Trophoblast cell (in vitro differentiated cells and primary cell): ENCODE measurements around the gene BMPR2.

Source experiments
- DNase-seq, 2 donors: peaks; one replicate each; pipeline ENCODE4 v3.0.0-alpha.2; 2016
- H2AFZ ChIP-seq: 2 replicates; pipeline ENCODE4 v1.6.1; 2013; ENCODE audit warnings: low read length, moderate library complexity, mild to moderate bottlenecking; ENCODE audit not compliant: insufficient read depth, poor library complexity
- H2AK5ac ChIP-seq: 2 replicates; pipeline ENCODE4 v1.6.1; 2013; ENCODE audit warnings: mild to moderate bottlenecking, low read length
- H2BK120ac ChIP-seq: 2 replicates; pipeline ENCODE4 v1.6.1; 2013; ENCODE audit warnings: low read length, mild to moderate bottlenecking, moderate library complexity; ENCODE audit not compliant: insufficient read depth, poor library complexity
- H2BK12ac ChIP-seq: 2 replicates; pipeline ENCODE4 v1.6.1; 2013; ENCODE audit warnings: mild to moderate bottlenecking, low read length, moderate library complexity
- H2BK5ac ChIP-seq: 2 replicates; pipeline ENCODE4 v1.6.1; 2013; ENCODE audit warnings: low read length, low read depth, moderate library complexity, mild to moderate bottlenecking; ENCODE audit not compliant: poor library complexity
- H3K14ac ChIP-seq: 2 replicates; pipeline ENCODE4 v1.6.1; 2013; ENCODE audit warnings: mild to moderate bottlenecking, low read length
- H3K18ac ChIP-seq: 2 replicates; pipeline ENCODE4 v1.6.1; 2013; ENCODE audit warnings: mild to moderate bottlenecking, low read length
- H3K23ac ChIP-seq: 2 replicates; pipeline ENCODE4 v1.6.1; 2013; ENCODE audit warnings: low read length
- H3K27ac ChIP-seq: 2 replicates; pipeline ENCODE4 v1.5.1; 2013; ENCODE audit warnings: low read depth, mild to moderate bottlenecking, inconsistent platforms, low read length, moderate library complexity
- H3K27me3 ChIP-seq: 2 replicates; pipeline ENCODE4 v1.6.1; 2013; ENCODE audit warnings: inconsistent platforms, mild to moderate bottlenecking, low read length, moderate library complexity; ENCODE audit not compliant: insufficient read depth
- H3K36me3 ChIP-seq, 2 experiments: 1 replicate in 1 of 2; 2 replicates in 1 of 2; pipeline ENCODE4 v1.6.1; 2013; ENCODE audit warnings: low read length in 2 of 2, mild to moderate bottlenecking in 2 of 2, moderate library complexity in 1 of 2; ENCODE audit not compliant: insufficient read depth in 2 of 2, control insufficient read depth in 1 of 2
- H3K4ac ChIP-seq: 2 replicates; pipeline ENCODE4 v1.6.1; 2013; ENCODE audit warnings: low read depth, mild to moderate bottlenecking, low read length, moderate library complexity
- H3K4me1 ChIP-seq, 2 experiments: 1 replicate in 1 of 2; 2 replicates in 1 of 2; pipeline ENCODE4 v1.6.1; 2013; ENCODE audit warnings: low read length in 2 of 2, mild to moderate bottlenecking in 2 of 2, moderate library complexity in 1 of 2; ENCODE audit not compliant: insufficient read depth in 2 of 2, control insufficient read depth in 1 of 2
- H3K4me2 ChIP-seq: 2 replicates; pipeline ENCODE4 v1.6.1; 2013; ENCODE audit warnings: inconsistent platforms, mild to moderate bottlenecking, low read length, moderate library complexity
- H3K4me3 ChIP-seq: 2 replicates; pipeline ENCODE4 v1.5.1; 2013; ENCODE audit warnings: mild to moderate bottlenecking, low read depth, low read length, inconsistent platforms
- H3K79me1 ChIP-seq: one replicate; pipeline ENCODE4 v1.6.1; 2013; ENCODE audit warnings: low read length
- H3K79me2 ChIP-seq: 2 replicates; pipeline ENCODE4 v1.6.1; 2013; ENCODE audit warnings: low read length, mild to moderate bottlenecking; ENCODE audit not compliant: control insufficient read depth, insufficient read depth, poor library complexity
- H3K9ac ChIP-seq: 2 replicates; pipeline ENCODE4 v1.6.1; 2013; ENCODE audit warnings: mild to moderate bottlenecking, low read length
- H3K9me3 ChIP-seq: 2 replicates; pipeline ENCODE4 v1.6.1; 2013; ENCODE audit warnings: low read depth, mild to moderate bottlenecking, control low read depth, inconsistent platforms, low read length; ENCODE audit not compliant: insufficient read depth
- H4K12ac ChIP-seq: 2 replicates; pipeline ENCODE4 v1.6.1; 2013; ENCODE audit warnings: low read depth, mild to moderate bottlenecking, low read length, moderate library complexity
- H4K8ac ChIP-seq: 2 replicates; pipeline ENCODE4 v1.6.1; 2013; ENCODE audit warnings: low read depth, mild to moderate bottlenecking, low read length, moderate library complexity
- H4K91ac ChIP-seq: one replicate; pipeline ENCODE4 v1.6.1; 2013; ENCODE audit warnings: low read depth, mild to moderate bottlenecking, low read length, moderate library complexity
- WGBS: extraction: QIAGEN DNeasy Blood & Tissue Kit; methylation state at CpG from one replicate; pipeline ENCODE4 v1.1.7; 2013; ENCODE audit warnings: missing lambda C conversion rate; ENCODE audit not compliant: insufficient read length, insufficient coverage; ENCODE audit errors: extremely low coverage; 5-methylcytosine and 5-hydroxymethylcytosine counted together

BMPR2 gene

GRCh38 chr2:202479610-202480009, 103.5 kb downstream of the BMPR2 start:
- no peak for DNase-seq
- Histone ChIP-seq H2BK5ac (no peak overlapping the region), H3K79me2 (no peaks in the 10 kb centered on the region), H3K27me3 (no peaks in the 10 kb centered on the region), H3K27ac (no peak overlapping the region), H3K23ac (no peak overlapping the region), H3K4ac (no peak overlapping the region), H2AK5ac (no peak overlapping the region), H4K12ac (no peak overlapping the region), H3K4me3 (no peak overlapping the region), H4K91ac (no peak overlapping the region), H3K4me1 (no peaks in the 10 kb centered on the region), H3K9ac (no peak overlapping the region), H4K8ac (no peak overlapping the region), H3K4me2 (no peak overlapping the region), H3K9me3 (no peaks in the 10 kb centered on the region), H3K36me3 (peaks cover 6 to 9% of the 10 kb centered on the region in 2 experiments), H2AFZ (no peak overlapping the region), H3K18ac (no peak overlapping the region), H2BK120ac (no peak overlapping the region), H3K14ac (no peak overlapping the region), H2BK12ac (no peak overlapping the region), H3K79me1 (no peaks in the 10 kb centered on the region)
- no CpG with 5 or more reads among the region's 1 CpG for WGBS

GRCh38 chr2:202486351-202486750, 110.2 kb downstream of the BMPR2 start:
- H3K4me1 ChIP-seq = no peaks in the 10 kb centered on the region
- no peak overlapping the region for H4K12ac ChIP-seq
- H3K36me3 ChIP-seq = peaks cover 9 to 12% of the 10 kb centered on the region in 2 experiments
- H2AFZ ChIP-seq = no peak overlapping the region
- no peak overlapping the region for H2AK5ac ChIP-seq
- H3K9me3 ChIP-seq = no peaks in the 10 kb centered on the region
- no peak overlapping the region for H3K4me3 ChIP-seq
- H4K8ac ChIP-seq = no peak overlapping the region
- H4K91ac ChIP-seq = no peak overlapping the region
- no peaks in the 10 kb centered on the region for H3K79me1 ChIP-seq
- H2BK5ac ChIP-seq = no peak overlapping the region
- H3K18ac ChIP-seq = no peak overlapping the region
- H3K14ac ChIP-seq = no peak overlapping the region
- H3K4ac ChIP-seq = no peak overlapping the region
- no peak overlapping the region for H3K23ac ChIP-seq
- DNase-seq = no peak
- no peak overlapping the region for H2BK120ac ChIP-seq
- H3K4me2 ChIP-seq = no peak overlapping the region
- no peaks in the 10 kb centered on the region for H3K27me3 ChIP-seq
- no CpG with 5 or more reads among the region's 8 CpGs for WGBS
- no peaks in the 10 kb centered on the region for H3K79me2 ChIP-seq
- no peak overlapping the region for H2BK12ac ChIP-seq
- no peak overlapping the region for H3K27ac ChIP-seq
- H3K9ac ChIP-seq = no peak overlapping the region

- Histone ChIP-seq H3K79me1 (no peaks in the 10 kb centered on the region), H3K4me3 (no peak overlapping the region), H3K36me3 (peaks cover 7 to 10% of the 10 kb centered on the region in 2 experiments), H4K8ac (no peak overlapping the region), H4K12ac (no peak overlapping the region), H2BK5ac (no peak overlapping the region), H3K27ac (no peak overlapping the region), H2AFZ (no peak overlapping the region), H3K4me1 (no peaks in the 10 kb centered on the region), H2AK5ac (no peak overlapping the region), H2BK120ac (no peak overlapping the region), H3K79me2 (no peaks in the 10 kb centered on the region), H3K4me2 (no peak overlapping the region), H2BK12ac (no peak overlapping the region), H3K9ac (no peak overlapping the region), H3K27me3 (no peaks in the 10 kb centered on the region), H4K91ac (no peak overlapping the region), H3K9me3 (no peaks in the 10 kb centered on the region), H3K4ac (no peak overlapping the region), H3K14ac (no peak overlapping the region), H3K23ac (no peak overlapping the region), H3K18ac (no peak overlapping the region)
- no peak for DNase-seq
- no CpG with 5 or more reads among the region's 3 CpGs for WGBS
These were observed 112.5 kb downstream of the BMPR2 start for GRCh38 chr2:202488671-202489070.

- Histone ChIP-seq H3K4me3 (no peak overlapping the region), H2BK12ac (no peak overlapping the region), H4K12ac (no peak overlapping the region), H3K36me3 (peaks cover 10 to 11% of the 10 kb centered on the region in 2 experiments), H3K9ac (no peak overlapping the region), H3K4me2 (no peak overlapping the region), H3K18ac (no peak overlapping the region), H2BK5ac (no peak overlapping the region), H3K23ac (no peak overlapping the region), H3K4ac (no peak overlapping the region), H2AK5ac (no peak overlapping the region), H3K27me3 (no peaks in the 10 kb centered on the region), H4K8ac (no peak overlapping the region), H2AFZ (no peak overlapping the region), H3K27ac (no peak overlapping the region), H3K79me1 (no peaks in the 10 kb centered on the region), H3K4me1 (no peaks in the 10 kb centered on the region), H3K79me2 (no peaks in the 10 kb centered on the region), H3K9me3 (no peaks in the 10 kb centered on the region), H3K14ac (no peak overlapping the region), H4K91ac (no peak overlapping the region), H2BK120ac (no peak overlapping the region)
- no peak for DNase-seq
These were observed 114.4 kb downstream of the BMPR2 start for GRCh38 chr2:202490479-202490878.
